HG03354 (cell line): ENCODE data around the gene G3BP1.

Source experiments
- ATAC-seq: cut with Tn5 transposase; IDR thresholded peaks from one replicate; pipeline ENCODE4 v1.9.1; 2021; ENCODE audit warnings: mild to moderate bottlenecking; ENCODE audit not compliant: unreplicated experiment, poor library complexity, severe bottlenecking

Gene G3BP1

DNA sequence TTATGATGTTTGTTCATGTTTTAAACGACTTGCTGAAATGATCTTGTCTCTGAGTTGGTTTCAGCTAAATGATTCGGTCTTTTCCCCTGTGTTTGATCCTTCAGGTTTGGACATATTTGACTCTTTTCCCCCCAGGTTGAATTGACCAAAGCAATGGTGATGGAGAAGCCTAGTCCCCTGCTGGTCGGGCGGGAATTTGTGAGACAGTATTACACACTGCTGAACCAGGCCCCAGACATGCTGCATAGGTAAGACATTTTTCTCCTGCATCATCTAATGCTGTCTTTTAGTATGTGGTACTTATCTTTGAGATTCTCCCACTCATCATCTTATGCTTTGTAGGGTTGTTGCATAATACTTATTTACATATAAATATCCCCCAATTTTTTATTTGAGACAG is 14.7 kb downstream of the G3BP1 start:
- ATAC-seq: no peak

- no peak for ATAC-seq
These were observed 16.1 kb downstream of the G3BP1 start for GRCh38 chr5:151787817-151788216.

DNA sequence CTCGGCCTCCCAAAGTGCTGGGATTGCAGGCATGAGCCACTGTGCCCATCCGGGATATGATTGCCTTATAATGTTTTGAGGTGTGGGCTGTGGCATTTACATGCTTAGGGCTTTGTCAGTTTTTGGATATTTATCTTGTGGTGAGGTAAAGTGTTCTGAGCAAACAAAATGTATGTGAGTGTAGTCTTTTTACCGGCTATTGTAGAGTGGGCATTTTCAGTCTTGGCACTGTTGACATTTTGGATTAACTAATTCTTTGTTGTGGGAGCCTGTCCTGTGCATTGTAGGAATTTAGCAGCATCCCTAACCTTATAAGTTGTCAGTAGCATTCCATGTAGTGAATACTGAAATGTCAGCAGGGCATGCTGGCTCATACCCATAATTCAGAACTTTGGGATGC is 21.6 kb downstream of the G3BP1 start:
- ATAC-seq: no peak

DNA sequence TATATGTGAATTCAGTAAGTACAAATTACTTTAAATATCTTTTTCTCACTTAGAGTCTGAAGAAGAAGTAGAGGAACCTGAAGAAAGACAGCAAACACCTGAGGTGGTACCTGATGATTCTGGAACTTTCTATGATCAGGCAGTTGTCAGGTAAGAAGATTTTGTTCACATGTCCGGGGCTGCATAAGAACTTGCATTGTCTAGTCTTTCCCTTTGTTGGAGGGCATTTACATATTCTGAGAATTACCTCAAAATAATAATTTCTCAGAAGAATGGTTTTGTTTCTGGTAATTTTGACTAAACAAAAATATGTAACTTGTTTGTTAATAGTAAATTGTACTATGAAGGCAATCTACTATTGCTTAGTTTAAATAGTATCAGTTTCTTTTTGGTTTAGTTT is 23.7 kb downstream of the G3BP1 start:
- no peak for ATAC-seq

DNA sequence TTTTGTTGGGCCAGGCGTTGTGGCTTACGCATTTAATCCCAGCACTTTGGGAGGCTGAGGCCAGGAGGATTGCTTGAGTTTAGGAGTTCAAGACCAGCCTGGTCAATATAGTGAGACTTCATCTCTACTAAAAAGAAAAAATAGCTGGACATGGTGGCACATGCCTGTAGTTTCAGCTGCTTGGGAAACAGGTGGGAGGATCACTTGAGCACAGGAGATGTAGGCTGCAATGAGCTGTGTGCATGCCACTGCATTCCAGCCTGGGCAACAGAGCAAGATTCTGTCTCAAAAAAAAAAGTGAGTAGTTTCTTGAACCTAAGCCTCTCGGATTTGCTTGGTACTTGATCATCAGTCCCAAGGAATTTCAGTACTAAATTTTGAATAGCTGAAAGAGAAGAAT is 26.9 kb downstream of the G3BP1 start:
- ATAC-seq: no peak

GRCh38 chr5:151799407-151799806 is 27.7 kb downstream of the G3BP1 start:
- no peak for ATAC-seq

DNA sequence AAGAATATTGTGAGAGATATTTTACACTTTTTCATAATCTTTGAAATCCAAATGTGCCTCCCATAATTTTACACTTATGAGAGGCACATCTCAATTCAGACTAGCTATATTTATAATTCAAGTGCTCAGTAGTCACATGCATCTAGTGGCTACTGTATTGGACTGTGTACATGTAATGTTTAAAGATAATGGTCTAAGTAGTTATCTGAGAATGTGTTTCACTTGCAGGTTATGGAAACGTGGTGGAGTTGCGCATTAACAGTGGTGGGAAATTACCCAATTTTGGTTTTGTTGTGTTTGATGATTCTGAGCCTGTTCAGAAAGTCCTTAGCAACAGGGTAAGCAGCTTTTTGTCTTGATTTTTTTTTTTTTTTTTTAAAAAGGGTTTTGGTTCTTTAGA is 28.8 kb downstream of the G3BP1 start:
- peak; percentile 70 for ATAC-seq

DNA sequence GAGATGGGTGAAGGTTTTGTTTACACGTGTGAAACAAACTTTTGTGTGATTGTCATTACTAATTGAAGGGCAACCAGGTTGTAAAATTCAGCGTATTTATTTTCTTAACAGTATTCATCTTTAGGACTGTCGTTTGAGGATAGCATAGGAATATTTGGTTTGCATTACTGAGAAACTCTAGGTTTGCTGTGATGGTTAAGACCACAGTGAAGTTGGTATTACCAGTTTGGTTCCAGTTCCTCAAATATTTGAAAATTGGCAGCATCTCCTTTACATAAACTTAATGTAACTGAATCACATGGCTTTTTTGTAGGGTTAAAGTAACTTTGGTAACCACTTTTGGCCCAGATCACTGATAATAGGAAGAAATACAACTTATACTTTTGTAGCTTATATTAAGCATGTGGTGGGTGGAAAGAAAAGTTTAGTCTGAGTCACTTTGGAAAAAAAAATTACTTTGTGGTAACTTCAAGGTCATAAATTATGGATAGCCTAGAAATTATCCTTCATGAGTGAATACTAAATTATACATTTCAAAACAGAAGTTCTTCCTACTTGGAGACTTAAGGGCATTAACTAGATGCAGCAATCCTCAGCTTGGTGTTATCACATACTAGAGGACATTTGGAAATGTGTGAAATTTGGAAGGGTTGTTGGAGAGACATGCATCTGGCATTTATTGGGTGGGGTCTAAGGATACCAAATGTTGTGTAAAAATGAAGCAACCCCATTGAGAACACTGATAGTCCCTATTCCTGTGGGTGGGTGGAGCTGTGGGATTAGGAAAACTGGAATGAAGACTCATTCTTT is 33.9 kb downstream of the G3BP1 start:
- no peak for ATAC-seq

DNA sequence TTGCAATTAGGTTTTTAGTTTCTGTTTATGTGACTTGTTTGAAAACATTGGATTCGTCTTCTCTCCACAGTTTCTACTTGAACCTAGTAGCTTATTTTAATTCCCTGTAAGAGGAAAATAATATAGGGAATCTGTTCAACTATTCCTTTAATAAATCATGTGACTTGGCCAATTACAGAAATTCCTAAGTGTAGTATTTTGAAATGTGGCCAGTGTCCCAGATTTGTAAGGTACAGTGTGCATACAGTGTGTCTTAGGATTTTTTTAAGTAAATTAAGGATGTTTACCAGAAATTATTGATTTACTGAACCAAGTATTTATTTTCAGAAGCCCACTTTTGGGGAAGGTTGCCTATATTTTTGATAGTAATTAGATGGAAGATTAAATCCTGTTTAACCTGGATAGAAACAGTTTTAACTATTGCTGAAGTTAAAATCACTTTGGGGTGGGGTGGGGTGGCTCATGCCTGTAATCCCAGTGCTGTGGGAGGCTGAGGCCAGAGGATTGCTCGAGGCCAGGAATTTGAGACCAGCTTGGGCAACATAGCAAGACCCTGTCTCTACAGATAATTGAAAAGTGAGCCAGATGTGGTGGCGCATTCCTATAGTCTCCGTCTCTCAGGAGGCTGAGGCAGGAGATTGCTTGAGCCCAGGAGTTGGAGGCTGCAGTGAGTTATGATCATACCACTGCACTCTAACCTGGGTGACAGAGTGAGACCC is 36.9 kb downstream of the G3BP1 start:
- no peak for ATAC-seq

DNA sequence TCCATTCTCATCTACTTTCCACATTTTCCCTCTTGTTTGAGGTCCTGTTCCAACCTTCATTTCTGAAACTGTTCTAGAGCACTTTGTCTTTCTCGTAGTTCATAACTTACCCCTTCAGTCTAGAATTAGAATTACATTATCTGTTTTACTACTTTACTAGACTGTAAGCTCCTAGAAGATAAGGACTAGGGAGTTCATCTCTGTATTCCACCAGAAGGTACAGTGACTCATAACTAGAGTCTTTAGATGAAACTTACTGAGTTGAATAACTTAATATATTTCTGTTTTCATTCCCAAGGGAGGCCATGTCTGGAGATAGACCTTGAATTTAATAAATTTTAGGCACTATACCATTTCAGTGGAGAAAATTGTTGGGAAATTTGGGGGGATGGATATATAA is 38.7 kb downstream of the G3BP1 start:
- ATAC-seq: no peak

GRCh38 chr5:151810897-151811296 is 39.1 kb downstream of the G3BP1 start:
- no peak for ATAC-seq

DNA sequence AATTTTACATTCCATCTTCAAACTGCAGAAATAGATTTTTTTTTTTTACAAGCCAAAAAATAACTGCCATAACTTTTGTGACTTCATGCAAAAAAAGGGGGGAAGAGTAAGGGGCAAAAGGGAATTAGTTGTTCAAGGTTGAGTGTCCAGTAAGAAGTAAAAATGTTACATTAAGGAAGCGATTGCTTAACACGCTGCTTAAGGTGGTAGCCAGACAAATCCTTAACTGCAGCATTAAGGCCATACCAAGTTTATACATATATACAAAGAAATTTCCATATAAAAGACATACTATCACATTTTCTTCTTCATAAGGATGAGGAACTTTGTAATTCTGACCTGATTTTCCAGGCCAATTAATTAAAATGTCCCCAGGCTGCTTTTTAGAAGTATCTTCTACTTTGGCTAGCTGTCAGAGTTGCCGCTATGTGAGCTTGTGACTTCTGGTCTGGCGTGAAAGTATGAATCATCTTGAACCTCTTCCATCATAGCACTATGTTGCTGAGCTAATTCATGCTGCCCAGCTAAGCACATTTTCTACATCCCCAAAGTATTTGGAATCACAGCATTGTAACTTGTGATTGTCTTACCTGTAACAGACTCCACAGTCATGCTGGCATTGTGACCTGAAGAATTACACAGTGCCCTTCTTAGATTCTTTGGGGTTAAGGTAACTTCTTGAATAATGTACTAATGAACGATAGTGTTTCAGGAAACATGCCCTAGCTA is 40.0 kb downstream of the G3BP1 start:
- no peak for ATAC-seq

DNA sequence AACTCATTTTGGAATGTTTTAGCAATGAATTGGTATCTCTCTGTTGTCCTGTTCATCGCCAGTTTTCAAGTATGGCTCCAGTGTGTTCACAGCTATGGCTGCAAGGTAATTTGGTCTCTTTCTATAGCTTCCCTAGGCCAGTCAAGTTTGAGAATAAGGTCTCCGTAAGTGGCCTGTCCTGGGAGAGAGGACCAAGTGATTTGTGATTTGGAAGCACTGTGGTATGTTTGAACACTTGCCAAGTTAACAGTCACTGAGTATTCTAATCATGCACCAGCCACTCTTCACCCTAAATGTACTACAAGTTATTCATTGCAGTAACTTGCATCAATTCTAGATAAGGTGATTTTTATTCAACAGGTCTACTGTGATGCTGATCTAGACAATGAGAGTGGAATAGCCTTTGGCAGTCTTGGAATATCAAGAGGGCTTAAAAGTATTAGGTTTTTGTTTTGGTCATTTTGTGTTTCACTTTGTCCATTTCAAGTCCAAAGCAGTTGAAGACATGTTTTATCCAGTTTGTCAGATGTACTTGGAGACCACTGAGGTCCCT is 41.1 kb downstream of the G3BP1 start:
- ATAC-seq: no peak

DNA sequence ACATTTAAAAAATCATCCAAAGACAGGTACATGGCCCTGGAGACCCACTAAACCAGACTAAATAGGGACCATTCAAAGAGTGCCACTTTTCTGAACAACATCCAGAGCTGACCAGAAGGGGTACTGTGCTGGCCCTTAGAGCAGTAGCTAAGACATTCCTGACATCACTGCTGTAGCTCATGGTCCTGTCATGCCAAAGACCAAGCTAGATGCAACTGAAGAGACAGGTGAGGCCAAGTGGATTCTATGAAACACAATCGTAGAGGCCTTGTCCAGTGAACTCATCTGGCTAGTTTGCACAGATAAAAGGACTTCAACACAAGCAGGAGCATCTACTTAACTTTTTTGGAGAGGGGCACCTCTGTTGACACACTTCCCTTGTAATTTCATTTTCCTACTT is 43.3 kb downstream of the G3BP1 start:
- no peak for ATAC-seq

DNA sequence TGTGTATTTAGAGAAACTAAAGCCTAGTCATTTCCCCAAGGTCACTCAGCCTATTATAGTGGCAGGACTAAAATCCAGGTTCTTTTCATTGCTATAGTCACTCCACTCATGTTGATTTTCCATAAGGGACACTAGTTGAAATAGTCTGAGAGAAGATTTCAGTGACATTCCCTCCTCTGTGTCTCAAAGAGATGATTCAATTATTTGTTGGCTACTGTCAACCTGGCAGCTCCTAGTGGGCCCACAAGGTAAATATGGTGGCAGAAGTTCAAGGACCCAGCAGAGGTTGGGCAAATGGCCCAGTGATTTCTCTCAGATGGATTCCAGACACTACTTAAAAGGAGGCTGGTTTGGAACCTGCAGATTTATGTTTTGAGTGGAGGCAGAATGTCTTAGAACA is 48.1 kb downstream of the G3BP1 start:
- ATAC-seq: no peak

- ATAC-seq: no peak
These were observed 48.5 kb downstream of the G3BP1 start for GRCh38 chr5:151820271-151820670.

GRCh38 chr5:151820903-151821302 is 49.1 kb downstream of the G3BP1 start:
- ATAC-seq: no peak

- no peak for ATAC-seq
These were observed 50.4 kb downstream of the G3BP1 start for GRCh38 chr5:151822141-151822540.

GRCh38 chr5:151825445-151825844 is 53.7 kb downstream of the G3BP1 start:
- peak; percentile 66 for ATAC-seq

DNA sequence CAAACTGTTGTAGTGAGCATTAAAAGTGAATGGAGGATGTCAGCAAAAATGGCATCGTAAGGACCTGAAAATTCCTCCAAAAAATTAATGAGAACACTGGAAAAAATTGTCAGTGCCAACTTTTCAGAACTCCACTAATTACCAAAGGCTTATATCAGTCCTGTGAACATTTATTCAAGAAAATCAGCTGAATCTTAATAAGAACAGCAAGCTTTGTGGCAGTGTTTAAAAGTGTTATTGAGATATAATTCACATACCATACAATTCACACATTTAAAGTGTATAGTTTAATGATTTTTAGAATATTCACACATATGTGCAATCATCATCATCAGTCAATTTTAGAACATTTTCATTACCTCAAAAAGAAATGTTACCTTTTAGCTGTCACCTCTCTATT is 57.6 kb downstream of the G3BP1 start:
- no peak for ATAC-seq
